Globus pallidus (tissue), 1 donor: ENCODE data around the gene MTA1.

Source experiments
- DNase-seq: peaks from one replicate; pipeline ENCODE4 v3.0.0-alpha.2; 2015; ENCODE audit warnings: low spot score

MTA1 gene

DNA sequence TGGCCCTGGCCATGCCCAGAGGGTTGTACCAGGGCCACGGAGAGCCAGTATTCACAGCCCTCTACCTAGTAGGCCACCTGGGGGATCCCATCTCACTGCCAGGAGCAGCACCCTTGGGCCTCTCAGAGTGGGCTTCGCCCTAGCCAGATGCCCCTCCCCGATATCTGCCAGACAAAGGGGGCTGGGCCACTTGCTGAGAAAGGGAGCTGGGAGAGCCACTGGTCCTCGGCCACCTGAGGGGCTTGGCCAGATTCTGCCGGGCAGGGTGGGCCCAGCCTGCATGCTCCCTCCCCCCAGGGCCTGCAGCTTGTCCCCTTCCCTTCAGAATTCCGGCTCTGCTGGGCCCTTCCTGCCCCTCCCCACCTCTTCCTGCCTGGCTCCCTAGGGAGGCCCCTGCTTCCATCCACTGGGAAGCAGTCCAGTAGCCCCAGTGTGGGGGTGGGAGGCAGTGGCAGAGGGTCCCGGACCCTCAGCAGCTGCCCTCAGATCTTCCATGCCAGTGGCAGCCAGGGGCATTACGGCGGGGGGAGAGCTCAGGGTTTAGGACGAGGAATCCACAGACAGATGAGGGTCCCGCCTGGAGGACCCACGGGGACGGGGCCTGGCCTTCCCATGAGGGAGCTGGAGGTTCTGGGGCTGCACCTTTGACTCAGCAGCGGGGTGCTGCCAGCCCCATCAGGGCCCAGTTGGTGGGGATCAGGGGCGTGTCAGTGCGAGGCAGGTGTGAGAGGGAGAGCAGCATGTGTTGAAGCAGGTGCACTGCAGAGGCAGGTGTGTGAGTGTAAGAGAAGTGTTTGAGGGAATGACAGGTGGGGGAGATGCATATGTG is 57.4 kb downstream of the MTA1 start:
- DNase-seq = no peak

DNA sequence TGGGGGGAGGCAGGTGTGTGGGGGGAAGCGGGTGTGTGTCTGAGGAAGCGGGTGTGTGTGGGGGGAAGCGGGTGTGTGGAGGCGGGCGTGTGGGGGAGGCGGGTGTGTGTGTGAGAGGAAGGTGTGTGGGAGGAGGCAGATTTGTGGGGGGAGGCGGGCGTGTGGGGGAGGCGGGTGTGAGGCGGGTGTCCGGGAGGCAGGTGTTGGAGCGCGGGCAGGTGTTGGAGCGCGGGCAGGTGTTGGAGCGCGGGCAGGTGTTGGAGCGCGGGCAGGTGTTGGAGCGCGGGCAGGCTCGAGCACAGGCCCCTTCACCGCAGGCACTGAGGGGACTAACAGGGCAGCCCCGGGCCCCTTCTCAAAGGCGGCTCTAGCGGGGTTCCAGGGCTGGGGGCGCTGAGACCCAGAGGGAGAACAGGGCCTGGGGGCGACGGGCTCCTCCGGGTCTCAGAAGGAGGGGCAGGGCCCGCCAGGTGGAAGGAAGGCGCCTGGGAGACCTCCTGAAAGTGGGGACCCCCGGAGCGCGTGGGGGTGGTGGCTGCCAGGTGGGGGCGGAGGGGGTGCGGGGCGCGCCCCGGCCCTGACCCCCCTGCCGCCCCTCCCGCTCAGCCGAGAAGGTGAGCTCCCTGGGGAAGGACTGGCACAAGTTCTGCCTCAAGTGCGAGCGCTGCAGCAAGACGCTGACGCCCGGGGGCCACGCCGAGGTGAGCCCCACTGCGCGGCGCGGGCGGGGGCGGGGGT is 58.2 kb downstream of the MTA1 start:
- no peak for DNase-seq

DNA sequence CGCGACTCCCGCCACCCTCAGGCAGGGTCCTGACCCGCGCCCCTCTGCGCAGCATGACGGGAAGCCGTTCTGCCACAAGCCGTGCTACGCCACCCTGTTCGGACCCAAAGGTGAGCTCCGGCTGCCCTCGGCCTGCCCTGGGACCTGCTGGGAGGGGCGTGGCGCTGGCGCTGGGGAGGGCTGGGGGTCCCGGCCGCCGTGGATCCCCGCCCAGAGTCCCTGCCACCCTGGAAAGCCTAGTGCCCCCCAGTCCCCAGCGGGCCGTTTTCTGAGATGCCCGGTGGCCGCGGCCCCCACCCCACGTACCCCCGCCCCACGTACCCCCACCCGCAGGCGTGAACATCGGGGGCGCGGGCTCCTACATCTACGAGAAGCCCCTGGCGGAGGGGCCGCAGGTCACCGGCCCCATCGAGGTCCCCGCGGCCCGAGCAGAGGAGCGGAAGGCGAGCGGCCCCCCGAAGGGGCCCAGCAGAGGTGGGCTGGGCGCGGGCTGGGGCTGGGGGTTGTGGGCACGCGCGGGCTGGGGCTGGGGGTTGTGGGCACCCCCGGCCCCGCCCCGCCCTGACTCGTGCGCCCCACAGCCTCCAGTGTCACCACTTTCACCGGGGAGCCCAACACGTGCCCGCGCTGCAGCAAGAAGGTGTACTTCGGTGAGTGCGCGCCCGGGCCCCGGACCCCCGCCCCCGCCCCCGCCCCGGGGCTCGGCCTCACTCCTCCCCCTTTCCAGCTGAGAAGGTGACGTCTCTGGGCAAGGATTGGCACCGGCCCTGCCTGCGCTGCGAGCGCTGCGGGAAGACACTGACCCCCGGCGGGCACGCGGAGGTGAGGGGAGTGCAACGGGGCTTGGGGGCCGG is 59.0 kb downstream of the MTA1 start:
- DNase-seq = no peak

GRCh38 chr14:105479431-105480158 is 60.0 kb downstream of the MTA1 start:
- no peak for DNase-seq

- DNase-seq = no peak
Measured at GRCh38 chr14:105480199-105480746, 60.6 kb downstream of the MTA1 start.

- DNase-seq = peak; percentile 90
Measured at GRCh38 chr14:105480807-105481801, 61.5 kb downstream of the MTA1 start.

GRCh38 chr14:105481886-105482457 is 62.3 kb downstream of the MTA1 start:
- peak; percentile 85 for DNase-seq

DNA sequence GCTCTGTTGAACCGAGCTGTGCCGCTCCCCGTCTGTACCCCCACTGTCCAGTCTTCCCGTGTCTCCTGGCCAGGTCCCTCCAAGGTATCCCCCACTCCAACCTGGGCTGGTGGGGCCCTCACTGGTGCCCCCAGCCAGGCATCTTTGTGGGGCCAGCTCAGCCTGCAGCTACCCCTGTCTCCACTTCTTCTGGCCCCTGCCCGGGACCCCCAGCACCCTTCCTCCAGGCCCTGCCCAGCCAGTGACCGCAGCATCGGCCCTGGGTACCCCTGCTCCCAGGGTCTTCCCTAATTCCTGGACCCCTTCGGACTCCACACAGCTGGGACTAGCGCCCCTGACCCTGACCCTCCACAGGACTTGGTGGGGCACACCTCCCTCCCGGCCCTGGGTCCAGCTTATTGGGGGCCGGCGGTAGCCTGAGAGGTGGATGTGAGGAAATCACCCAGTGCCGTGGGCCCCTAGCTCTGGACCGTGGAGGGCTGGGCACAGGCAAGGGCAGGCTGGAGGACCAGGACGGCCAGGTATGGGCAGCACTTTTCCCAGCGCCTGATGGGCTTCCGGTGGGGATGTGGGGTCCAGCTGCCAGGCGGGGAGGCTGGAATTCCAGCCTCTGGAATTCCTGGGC is 63.0 kb downstream of the MTA1 start:
- no peak for DNase-seq

- DNase-seq = no peak
Measured at GRCh38 chr14:105483300-105484068, 63.9 kb downstream of the MTA1 start.

DNA sequence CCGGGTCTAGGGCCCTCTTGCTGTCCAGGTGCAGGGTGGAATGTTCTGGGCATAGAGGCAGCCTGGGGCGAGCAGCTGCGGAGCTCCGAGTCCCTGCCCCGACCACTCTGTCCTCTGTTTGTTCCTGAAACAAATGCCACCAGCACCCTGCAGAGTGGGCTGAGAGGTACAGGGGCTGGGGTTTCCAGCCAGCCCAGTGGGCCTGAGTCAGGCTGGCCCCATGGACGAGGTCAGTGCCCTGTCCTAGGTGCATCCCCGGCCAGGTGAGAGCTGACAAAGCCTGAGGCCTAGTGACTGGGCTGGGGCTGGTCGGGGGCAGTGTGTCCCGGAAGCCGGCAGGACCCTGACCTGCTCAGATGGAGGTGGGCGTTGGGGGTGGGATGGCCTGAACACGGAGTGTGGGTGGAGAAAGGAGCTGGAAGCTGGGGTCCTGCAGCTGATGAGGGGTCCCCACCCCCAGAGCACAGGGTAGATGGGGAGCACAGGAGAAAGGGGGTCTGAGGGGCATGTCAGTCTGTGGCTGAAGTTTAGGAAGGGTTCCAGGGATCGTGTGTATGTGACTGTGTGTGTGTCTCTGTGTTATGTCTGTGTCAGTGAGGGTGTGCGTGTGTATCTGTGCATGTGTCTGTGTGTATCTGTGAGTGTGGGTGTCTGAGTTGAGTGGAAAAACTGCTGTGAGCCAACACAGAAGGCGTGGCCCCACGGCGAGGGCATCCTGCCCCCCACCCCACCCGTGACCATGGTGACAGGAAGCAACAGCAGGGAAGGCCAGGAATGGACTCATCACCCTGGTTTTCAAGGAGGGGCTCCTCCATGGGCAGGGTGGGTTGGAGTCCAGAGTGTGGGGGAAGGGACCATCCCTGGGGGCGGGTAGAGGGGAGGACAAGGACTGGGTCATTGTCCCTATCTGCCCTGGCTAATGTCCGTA is 64.7 kb downstream of the MTA1 start:
- DNase-seq = no peak

DNA sequence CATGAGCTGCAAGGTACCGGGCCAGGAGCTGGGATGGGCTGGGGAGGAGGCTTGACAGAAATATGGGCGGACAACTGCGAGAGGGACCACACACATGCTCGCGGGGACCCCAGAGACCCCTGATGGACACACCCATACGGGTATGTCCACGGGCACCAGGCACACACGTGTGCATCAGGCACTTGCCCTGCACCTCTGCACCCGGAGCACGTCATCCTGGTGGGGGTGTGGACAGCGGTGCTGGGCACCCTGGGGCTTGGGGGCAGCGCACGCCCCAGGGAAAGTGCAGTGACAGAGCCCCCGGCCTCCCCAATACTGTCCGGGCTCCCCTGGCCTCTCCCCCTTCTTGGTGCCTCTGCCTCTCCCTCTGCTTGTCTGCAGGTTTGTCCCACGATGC is 65.4 kb downstream of the MTA1 start:
- DNase-seq = no peak

- no peak for DNase-seq
Measured at GRCh38 chr14:105485739-105486162, 66.1 kb downstream of the MTA1 start.

GRCh38 chr14:105486163-105486973 is 66.7 kb downstream of the MTA1 start, which contains the start of gene CRIP1:
Gene CRIP1 (plus strand): TSS chr14:105486886. CDS start chr14:105487260, 374 bp downstream.
- DNase-seq = no peak

- no peak for DNase-seq
Measured at GRCh38 chr14:105486974-105487448, 67.4 kb downstream of the MTA1 start.

DNA sequence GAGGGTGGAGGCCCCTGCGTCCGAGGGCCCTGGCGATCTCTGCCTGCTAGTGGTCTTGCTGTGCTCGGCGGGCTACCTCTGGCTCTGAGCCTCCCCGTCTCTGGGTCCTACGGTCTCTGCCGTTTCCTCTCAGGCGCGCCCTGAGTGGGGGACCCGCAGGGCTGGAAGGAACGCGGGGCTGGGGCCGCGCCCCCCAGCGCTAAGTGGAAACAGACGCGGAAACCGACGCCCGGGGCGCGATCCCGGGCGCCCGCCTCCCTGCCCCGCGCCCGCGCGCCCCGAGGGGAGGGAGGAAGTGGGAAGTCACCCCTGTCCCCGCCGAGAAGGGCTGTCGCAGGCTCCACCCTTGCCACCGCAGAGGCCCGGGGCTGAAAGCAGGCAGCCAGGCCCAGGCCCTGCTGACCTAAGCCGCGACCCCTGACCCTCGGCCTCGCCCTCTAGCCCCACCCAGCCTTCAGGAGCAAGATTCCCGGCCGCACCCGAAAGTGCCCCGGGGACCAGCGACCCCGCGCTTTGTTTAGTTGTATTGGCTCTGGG is 67.9 kb downstream of the MTA1 start:
- no peak for DNase-seq
